Breast epithelium (tissue), 3 donors: ENCODE measurements around the gene NME7.

Experiments
- POLR2AphosphoS5 ChIP-seq, 3 donors: sonication (generic); formaldehyde crosslinking; IDR thresholded peaks; one replicate each; pipeline ENCODE4 v1.6.1; 2017; ENCODE audit warnings: antibody characterized with exemption in 3 of 3
- TF ChIP-seq, protein P1 (sequence below), 3 donors: fragments of 450-650 bp; IDR thresholded peaks; one replicate each; pipeline ENCODE4 v1.5.1; 2016 to 2017; ENCODE audit warnings: antibody characterized with exemption in 3 of 3, mild to moderate bottlenecking in 3 of 3, moderate library complexity in 3 of 3

DNA sequence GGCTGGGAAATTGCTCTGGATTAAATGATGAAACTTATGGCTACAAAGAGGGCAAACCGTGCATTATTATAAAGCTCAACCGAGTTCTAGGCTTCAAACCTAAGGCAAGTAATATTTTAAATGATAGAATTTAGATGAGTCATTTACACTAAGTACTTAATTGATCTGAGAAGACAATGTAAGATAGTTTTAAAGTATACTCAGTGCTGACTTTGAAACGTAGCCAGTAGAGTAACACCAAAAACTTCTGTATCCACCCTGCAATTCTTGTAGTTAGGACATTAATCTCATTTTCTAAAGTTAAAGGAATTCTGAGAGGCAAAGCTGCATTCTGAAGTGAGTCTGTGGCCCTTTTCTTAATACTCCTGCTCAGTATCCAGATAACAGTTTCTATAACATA is 240.3 kb downstream of the NME7 start:
- TF ChIP-seq, protein P1, sequence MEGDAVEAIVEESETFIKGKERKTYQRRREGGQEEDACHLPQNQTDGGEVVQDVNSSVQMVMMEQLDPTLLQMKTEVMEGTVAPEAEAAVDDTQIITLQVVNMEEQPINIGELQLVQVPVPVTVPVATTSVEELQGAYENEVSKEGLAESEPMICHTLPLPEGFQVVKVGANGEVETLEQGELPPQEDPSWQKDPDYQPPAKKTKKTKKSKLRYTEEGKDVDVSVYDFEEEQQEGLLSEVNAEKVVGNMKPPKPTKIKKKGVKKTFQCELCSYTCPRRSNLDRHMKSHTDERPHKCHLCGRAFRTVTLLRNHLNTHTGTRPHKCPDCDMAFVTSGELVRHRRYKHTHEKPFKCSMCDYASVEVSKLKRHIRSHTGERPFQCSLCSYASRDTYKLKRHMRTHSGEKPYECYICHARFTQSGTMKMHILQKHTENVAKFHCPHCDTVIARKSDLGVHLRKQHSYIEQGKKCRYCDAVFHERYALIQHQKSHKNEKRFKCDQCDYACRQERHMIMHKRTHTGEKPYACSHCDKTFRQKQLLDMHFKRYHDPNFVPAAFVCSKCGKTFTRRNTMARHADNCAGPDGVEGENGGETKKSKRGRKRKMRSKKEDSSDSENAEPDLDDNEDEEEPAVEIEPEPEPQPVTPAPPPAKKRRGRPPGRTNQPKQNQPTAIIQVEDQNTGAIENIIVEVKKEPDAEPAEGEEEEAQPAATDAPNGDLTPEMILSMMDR (IDR thresholded peaks at IDR 0.05): no peak
- TF ChIP-seq POLR2AphosphoS5 (IDR thresholded peaks at IDR 0.05): no peak
